Measurements from ENCODE around the gene KCND2.

- TF ChIP-seq CTCF (IDR thresholded peaks at IDR 0.05; ENCODE audit: low read depth, low read length) = no peak
- TF ChIP-seq POLR2A (IDR thresholded peaks at IDR 0.05; ENCODE audit: extremely low read depth, insufficient read length) = no peak
These were observed 460.9 kb downstream of the KCND2 start for GRCh38 chr7:120733835-120734234.

All from NB4 (cell line).